ENCODE measurements around the gene ISLR. TPM values are rescaled to one million over a fixed set of nuclear protein-coding genes. Genes with fewer than 3 reads are reported as not detected.

The ISLR gene
- total RNA-seq, 1 donor from 2014 or later = not detected

DNA sequence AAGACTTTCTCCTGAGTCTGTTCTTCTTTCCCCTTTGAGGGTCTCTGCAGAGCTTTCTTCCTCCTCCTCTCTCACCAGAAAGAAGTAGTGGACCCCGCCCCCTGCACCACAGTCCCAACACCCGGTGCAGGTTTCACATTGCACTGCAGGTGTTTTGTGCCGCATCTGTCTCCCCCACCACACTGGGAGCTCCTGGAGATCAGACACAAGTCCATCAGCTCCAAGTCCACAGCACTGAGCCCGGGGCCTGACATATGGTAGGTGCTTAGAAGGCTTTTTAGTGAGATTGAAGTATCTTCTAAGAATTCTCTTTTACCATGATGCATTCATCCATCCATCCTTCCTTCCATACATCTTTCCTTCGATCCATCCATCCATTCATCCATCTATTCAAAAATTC is 19.2 kb downstream of the ISLR start:
- H3K4me1 Mint-ChIP-seq = no peaks in the 10 kb centered on the region
- TF ChIP-seq, protein P1, sequence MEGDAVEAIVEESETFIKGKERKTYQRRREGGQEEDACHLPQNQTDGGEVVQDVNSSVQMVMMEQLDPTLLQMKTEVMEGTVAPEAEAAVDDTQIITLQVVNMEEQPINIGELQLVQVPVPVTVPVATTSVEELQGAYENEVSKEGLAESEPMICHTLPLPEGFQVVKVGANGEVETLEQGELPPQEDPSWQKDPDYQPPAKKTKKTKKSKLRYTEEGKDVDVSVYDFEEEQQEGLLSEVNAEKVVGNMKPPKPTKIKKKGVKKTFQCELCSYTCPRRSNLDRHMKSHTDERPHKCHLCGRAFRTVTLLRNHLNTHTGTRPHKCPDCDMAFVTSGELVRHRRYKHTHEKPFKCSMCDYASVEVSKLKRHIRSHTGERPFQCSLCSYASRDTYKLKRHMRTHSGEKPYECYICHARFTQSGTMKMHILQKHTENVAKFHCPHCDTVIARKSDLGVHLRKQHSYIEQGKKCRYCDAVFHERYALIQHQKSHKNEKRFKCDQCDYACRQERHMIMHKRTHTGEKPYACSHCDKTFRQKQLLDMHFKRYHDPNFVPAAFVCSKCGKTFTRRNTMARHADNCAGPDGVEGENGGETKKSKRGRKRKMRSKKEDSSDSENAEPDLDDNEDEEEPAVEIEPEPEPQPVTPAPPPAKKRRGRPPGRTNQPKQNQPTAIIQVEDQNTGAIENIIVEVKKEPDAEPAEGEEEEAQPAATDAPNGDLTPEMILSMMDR (IDR thresholded peaks at IDR 0.05) = no peak
- H3K9me3 Mint-ChIP-seq = no peaks in the 10 kb centered on the region
- peaks cover 4% of the 10 kb centered on the region for H3K27me3 Mint-ChIP-seq
- H3K27ac Mint-ChIP-seq = no peak overlapping the region
- ChIA-PET POLR2A (no interaction called here), CTCF (no interaction called here)
- ATAC-seq (ENCODE audit: low read depth) = no peak
- H3K4me3 Mint-ChIP-seq = no peak overlapping the region
- intact Hi-C loops (cut with micrococcal nuclease) = no loop called here
- DNase-seq = no peak
- H3K36me3 Mint-ChIP-seq (ENCODE audit: low read depth) = no peaks in the 10 kb centered on the region

DNA sequence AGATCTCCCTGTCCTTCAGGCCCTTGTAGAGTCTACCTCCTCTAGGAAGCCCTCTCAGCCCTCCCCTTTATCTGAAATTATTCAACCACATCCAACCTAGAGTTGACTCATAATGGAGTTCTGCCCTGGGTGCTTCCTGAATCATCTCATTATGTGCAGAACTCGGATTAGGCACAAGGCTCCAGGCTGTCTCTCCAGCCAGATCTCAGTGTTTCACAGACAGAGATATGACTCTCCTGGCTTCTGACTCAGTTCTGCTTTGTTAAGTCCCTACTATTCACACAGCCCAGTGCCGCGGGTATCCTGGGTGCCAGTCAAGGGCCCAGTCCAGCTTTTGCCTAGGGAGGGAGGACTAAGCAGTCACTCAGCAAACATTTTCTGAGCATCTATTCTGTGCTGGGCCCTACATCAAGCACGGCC is 19.8 kb downstream of the ISLR start:
- no peak for DNase-seq
- no peak for ATAC-seq (ENCODE audit: low read depth)
- ChIA-PET POLR2A (no interaction called here), CTCF (no interaction called here)
- no peaks in the 10 kb centered on the region for H3K9me3 Mint-ChIP-seq
- H3K4me3 Mint-ChIP-seq = no peak overlapping the region
- H3K4me1 Mint-ChIP-seq = no peaks in the 10 kb centered on the region
- no peak overlapping the region for H3K27ac Mint-ChIP-seq
- intact Hi-C loops (cut with micrococcal nuclease) = no loop called here
- H3K36me3 Mint-ChIP-seq (ENCODE audit: low read depth) = no peaks in the 10 kb centered on the region
- TF ChIP-seq, protein P1 (IDR thresholded peaks at IDR 0.05) = no peak
- H3K27me3 Mint-ChIP-seq = peaks cover 4% of the 10 kb centered on the region

DNA sequence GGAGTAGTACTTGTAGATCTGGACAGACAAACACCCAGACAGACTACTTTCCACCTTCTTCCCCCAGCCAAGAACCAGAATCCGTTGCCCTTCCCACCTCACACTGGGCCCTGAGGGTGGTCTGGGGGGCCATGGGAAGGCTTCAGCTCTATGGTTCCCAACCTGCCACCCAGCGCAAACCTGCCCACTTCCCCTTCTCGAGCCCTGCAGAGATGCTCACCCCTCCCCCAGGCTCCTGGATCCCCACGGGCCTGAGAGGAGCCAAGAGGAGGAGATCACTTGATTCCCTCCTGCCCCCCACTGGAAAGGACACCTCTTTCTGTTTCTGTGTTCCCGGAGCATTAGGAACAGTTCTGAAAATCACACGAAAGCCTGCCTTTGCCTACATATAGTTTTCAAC is 20.4 kb downstream of the ISLR start:
- Mint-ChIP-seq H3K4me1 (no peaks in the 10 kb centered on the region), H3K27ac (no peak overlapping the region), H3K27me3 (peaks cover 4% of the 10 kb centered on the region), H3K9me3 (no peaks in the 10 kb centered on the region), H3K36me3 (ENCODE audit: low read depth) (no peaks in the 10 kb centered on the region), H3K4me3 (no peak overlapping the region)
- DNase-seq (no peak), ATAC-seq (ENCODE audit: low read depth) (no peak)
- intact Hi-C loops (cut with micrococcal nuclease) = no loop called here
- ChIA-PET CTCF (no interaction called here), POLR2A (no interaction called here)
- TF ChIP-seq, protein P1 (IDR thresholded peaks at IDR 0.05) = no peak

DNA sequence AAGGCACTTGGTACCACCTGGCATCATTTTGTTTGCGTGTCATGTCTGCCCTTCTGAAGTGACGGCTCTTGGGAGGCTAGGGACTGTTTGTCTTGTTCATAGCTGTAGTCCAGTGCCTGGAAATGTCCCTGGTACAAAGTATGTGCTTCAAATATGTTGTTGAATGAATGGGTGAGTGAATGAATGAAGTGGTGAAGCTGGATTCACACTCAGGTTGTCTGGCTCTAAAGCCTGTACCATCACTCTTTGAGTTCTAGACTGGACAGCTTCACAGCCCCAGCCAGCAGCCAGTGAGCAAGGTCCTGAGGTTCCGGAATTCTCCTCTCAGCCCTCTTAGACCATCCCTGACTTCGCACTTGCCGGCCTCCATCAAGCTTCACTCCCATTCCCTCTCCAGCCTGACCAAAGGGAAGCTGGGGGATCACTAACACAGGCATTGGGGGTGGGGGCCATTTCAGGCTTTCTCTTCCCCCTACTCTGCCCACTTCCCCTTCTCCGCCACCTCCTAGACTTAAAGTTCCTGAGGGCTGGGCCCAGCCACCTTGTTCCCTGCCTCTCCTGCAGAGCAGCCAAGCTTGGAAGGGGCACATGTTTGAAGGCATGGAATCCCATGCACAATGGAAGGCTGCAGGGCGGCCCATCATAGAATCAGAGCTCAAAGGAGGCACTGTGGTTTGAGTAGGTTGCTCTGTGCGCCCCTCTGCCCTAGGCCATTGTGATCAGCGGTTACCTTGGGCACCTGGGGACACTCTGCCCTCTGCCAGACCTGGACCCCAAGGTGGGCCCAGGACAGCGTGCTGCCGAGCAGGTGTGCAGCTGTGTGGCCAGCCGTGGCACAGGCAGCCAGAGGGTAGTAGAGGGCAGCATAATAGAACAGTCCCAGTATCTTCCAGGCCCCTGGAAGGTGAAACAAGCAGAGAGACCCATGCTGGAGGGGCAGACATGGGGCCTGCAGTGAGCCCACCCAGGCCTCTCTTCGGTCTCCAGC is 21.4 kb downstream of the ISLR start:
- Mint-ChIP-seq H3K9me3 (no peaks in the 10 kb centered on the region), H3K27ac (no peak overlapping the region), H3K36me3 (ENCODE audit: low read depth) (no peaks in the 10 kb centered on the region), H3K4me3 (no peak overlapping the region), H3K4me1 (no peaks in the 10 kb centered on the region), H3K27me3 (peaks cover 4% of the 10 kb centered on the region)
- intact Hi-C loops (cut with micrococcal nuclease) = no loop called here
- TF ChIP-seq, protein P1 (IDR thresholded peaks at IDR 0.05) = no peak
- ChIA-PET POLR2A (no interaction called here), CTCF (no interaction called here)
- ATAC-seq (ENCODE audit: low read depth) (no peak), DNase-seq (no peak)

DNA sequence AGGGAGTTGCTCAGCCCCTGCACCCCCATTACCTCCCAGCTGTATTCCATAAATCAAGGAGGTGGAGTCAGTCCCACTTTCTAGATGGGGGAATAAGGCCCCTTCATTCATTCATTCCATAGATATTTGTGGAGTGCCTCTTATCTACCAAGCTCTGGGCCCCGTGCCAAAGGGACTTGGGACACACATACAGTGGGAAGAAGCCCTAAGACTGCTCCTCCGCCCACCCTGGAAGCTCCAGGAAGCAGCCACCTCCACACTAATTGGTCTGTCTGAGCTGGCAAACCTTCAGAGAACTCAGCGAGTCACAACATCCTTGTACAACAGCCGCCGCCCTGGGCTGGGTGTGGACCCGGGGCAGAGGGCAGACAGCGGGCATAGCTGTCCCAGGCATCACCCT is 22.7 kb downstream of the ISLR start:
- CTCF ChIA-PET = no interaction called here
- intact Hi-C loops (cut with micrococcal nuclease) = no loop called here
- TF ChIP-seq, protein P1 (IDR thresholded peaks at IDR 0.05) = no peak
- no peak for DNase-seq
- ATAC-seq (ENCODE audit: low read depth) = no peak
- POLR2A ChIA-PET = no interaction called here
- Mint-ChIP-seq H3K4me1 (no peaks in the 10 kb centered on the region), H3K27ac (no peak overlapping the region), H3K36me3 (ENCODE audit: low read depth) (no peaks in the 10 kb centered on the region), H3K4me3 (no peak overlapping the region), H3K27me3 (peaks cover 4% of the 10 kb centered on the region), H3K9me3 (no peaks in the 10 kb centered on the region)
